H9 (cell line): ENCODE data around the gene DGLUCY. TPM values are rescaled to one million over a fixed set of nuclear protein-coding genes. Genes with fewer than 3 reads are reported as not detected.

Source experiments
- DNase-seq: peaks from one replicate; pipeline ENCODE4 v3.0.0-alpha.2; 2017
- H2AFZ ChIP-seq: one replicate; pipeline ENCODE4 v1.6.1; 2013; ENCODE audit warnings: mild to moderate bottlenecking, low read length, control low read depth, moderate library complexity
- H2AK5ac ChIP-seq: 2 replicates; pipeline ENCODE4 v1.6.1; 2013; ENCODE audit warnings: low read length, control low read depth, mixed read lengths; ENCODE audit not compliant: insufficient read length
- H2BK120ac ChIP-seq: one replicate; pipeline ENCODE4 v1.6.1; 2013; ENCODE audit warnings: low read depth, mild to moderate bottlenecking, low read length, control low read depth, inconsistent platforms; ENCODE audit not compliant: poor library complexity, severe bottlenecking
- H2BK12ac ChIP-seq: 2 replicates; pipeline ENCODE4 v1.6.1; 2013; ENCODE audit warnings: low read length, control low read depth, mixed read lengths, low read depth; ENCODE audit not compliant: insufficient read length
- H2BK15ac ChIP-seq: 2 replicates; pipeline ENCODE4 v1.6.1; 2013; ENCODE audit warnings: low read depth, low read length, control low read depth
- H2BK20ac ChIP-seq: one replicate; pipeline ENCODE4 v1.6.1; 2013; ENCODE audit warnings: low read depth, mild to moderate bottlenecking, low read length, control low read depth, inconsistent platforms; ENCODE audit not compliant: poor library complexity, severe bottlenecking
- H2BK5ac ChIP-seq: 2 replicates; pipeline ENCODE4 v1.6.1; 2013; ENCODE audit warnings: low read length, control low read depth, mixed read lengths; ENCODE audit not compliant: insufficient read length
- H3K14ac ChIP-seq: 2 replicates; pipeline ENCODE4 v1.6.1; 2013; ENCODE audit warnings: low read length, control low read depth; ENCODE audit not compliant: insufficient read depth
- H3K18ac ChIP-seq: 2 replicates; pipeline ENCODE4 v1.6.1; 2013; ENCODE audit warnings: low read depth, mild to moderate bottlenecking, mixed read lengths, low read length, control low read depth; ENCODE audit not compliant: insufficient read length
- H3K23ac ChIP-seq: 2 replicates; pipeline ENCODE4 v1.6.1; 2013; ENCODE audit warnings: low read length, control low read depth, mixed read lengths, low read depth; ENCODE audit not compliant: insufficient read length
- H3K23me2 ChIP-seq: 2 replicates; pipeline ENCODE4 v1.6.1; 2013; ENCODE audit warnings: low read depth, mild to moderate bottlenecking, mixed read lengths, low read length, control low read depth; ENCODE audit not compliant: insufficient read length, poor library complexity, severe bottlenecking
- H3K27ac ChIP-seq: 2 replicates; pipeline ENCODE4 v1.5.1; 2013; ENCODE audit warnings: low read length, control low read depth, mixed read lengths, low read depth; ENCODE audit not compliant: insufficient read length
- H3K27me3 ChIP-seq: 2 replicates; pipeline ENCODE4 v1.6.1; 2013; ENCODE audit warnings: low read length, control low read depth, inconsistent platforms; ENCODE audit not compliant: insufficient read depth
- H3K4ac ChIP-seq: 2 replicates; pipeline ENCODE4 v1.6.1; 2013; ENCODE audit warnings: low read depth, mild to moderate bottlenecking, control low read depth, inconsistent platforms, low read length, moderate library complexity
- H3K4me1 ChIP-seq: 2 replicates; pipeline ENCODE4 v1.6.1; 2013; ENCODE audit warnings: low read length, control low read depth, inconsistent platforms; ENCODE audit not compliant: insufficient read depth
- H3K4me2 ChIP-seq: 2 replicates; pipeline ENCODE4 v1.6.1; 2013; ENCODE audit warnings: low read length, control low read depth, mixed read lengths; ENCODE audit not compliant: insufficient read length, insufficient read depth
- H3K56ac ChIP-seq: 2 replicates; pipeline ENCODE4 v1.6.1; 2013; ENCODE audit warnings: low read depth, mild to moderate bottlenecking, mixed read lengths, low read length, control low read depth; ENCODE audit not compliant: insufficient read length
- H3K79me1 ChIP-seq: 2 replicates; pipeline ENCODE4 v1.6.1; 2013; ENCODE audit warnings: low read depth, mild to moderate bottlenecking, moderate library complexity, low read length, control low read depth, inconsistent platforms; ENCODE audit not compliant: insufficient read depth, poor library complexity, severe bottlenecking
- H3K79me2 ChIP-seq: 2 replicates; pipeline ENCODE4 v1.6.1; 2013; ENCODE audit warnings: low read length, control low read depth, inconsistent platforms; ENCODE audit not compliant: insufficient read depth
- H3K9ac ChIP-seq: 2 replicates; pipeline ENCODE4 v1.6.1; 2013; ENCODE audit warnings: low read length, control low read depth, mixed read lengths; ENCODE audit not compliant: insufficient read length; ENCODE audit errors: extremely low read depth
- H3K9me3 ChIP-seq: one replicate; pipeline ENCODE4 v1.6.1; 2013; ENCODE audit warnings: low read depth, low read length, inconsistent platforms; ENCODE audit not compliant: control insufficient read depth
- H3T11ph ChIP-seq: one replicate; pipeline ENCODE4 v1.6.1; 2013; ENCODE audit warnings: mild to moderate bottlenecking, low read length, control low read depth, inconsistent platforms
- H4K20me1 ChIP-seq: one replicate; pipeline ENCODE4 v1.6.1; 2013; ENCODE audit not compliant: control insufficient read depth, insufficient read length, insufficient read depth
- H4K5ac ChIP-seq: 2 replicates; pipeline ENCODE4 v1.6.1; 2013; ENCODE audit warnings: low read depth, mild to moderate bottlenecking, mixed read lengths, low read length, control low read depth; ENCODE audit not compliant: insufficient read length
- H4K8ac ChIP-seq: replicated peaks from 2 replicates; pipeline ENCODE4 v1.6.1; 2013; ENCODE audit warnings: low read length, control low read depth, mixed read lengths, low read depth; ENCODE audit not compliant: insufficient read length
- H4K91ac ChIP-seq: 2 replicates; pipeline ENCODE4 v1.6.1; 2013; ENCODE audit warnings: low read depth, mild to moderate bottlenecking, moderate library complexity, mixed read lengths, low read length, control low read depth; ENCODE audit not compliant: insufficient read length
- H3K27ac Mint-ChIP-seq, 3 experiments: 2 replicates in 2 of 3; 3 replicates in 1 of 3; pipeline ENCODE4 v1.8.0; 2020 to 2021; ENCODE audit warnings: mixed read lengths in 3 of 3, mild to moderate bottlenecking in 1 of 3, moderate library complexity in 1 of 3
- H3K27me3 Mint-ChIP-seq: 2 replicates; pipeline ENCODE4 v1.8.0; 2021; ENCODE audit warnings: low read depth, mild to moderate bottlenecking, moderate library complexity, mixed read lengths
- H3K36me3 Mint-ChIP-seq, 3 experiments: 2 replicates in 2 of 3; 3 replicates in 1 of 3; pipeline ENCODE4 v1.8.0; 2020 to 2021; ENCODE audit warnings: low read depth in 3 of 3, mixed read lengths in 3 of 3; ENCODE audit not compliant: insufficient read depth in 1 of 3
- H3K4me1 Mint-ChIP-seq, 2 experiments: 2 replicates each; pipeline ENCODE4 v1.8.0; 2020; ENCODE audit warnings: mixed read lengths in 2 of 2
- H3K4me3 Mint-ChIP-seq, 2 experiments: 2 replicates in 1 of 2; 3 replicates in 1 of 2; pipeline ENCODE4 v1.8.0; 2020 to 2021; ENCODE audit warnings: mild to moderate bottlenecking in 2 of 2, mixed read lengths in 2 of 2, moderate library complexity in 1 of 2
- H3K9me3 Mint-ChIP-seq, 2 experiments: 2 replicates in 1 of 2; 3 replicates in 1 of 2; pipeline ENCODE4 v1.8.0; 2020; ENCODE audit warnings: mild to moderate bottlenecking in 2 of 2, mixed read lengths in 2 of 2, moderate library complexity in 1 of 2
- CTCF ChIP-seq: fragments of 200-600 bp; sonication (generic); conservative IDR thresholded peaks from 3 replicates; pipeline ENCODE4 v1.8.0; 2021; ENCODE audit warnings: antibody characterized with exemption, mild to moderate bottlenecking
- WGBS: extraction: QIAGEN DNeasy Blood & Tissue Kit; methylation state at CpG from one replicate; pipeline ENCODE4 v1.1.7; 2013; ENCODE audit warnings: missing lambda C conversion rate, low lambda C conversion rate, mixed read lengths; ENCODE audit not compliant: insufficient read length; ENCODE audit errors: extremely low coverage; 5-methylcytosine and 5-hydroxymethylcytosine counted together
- total RNA-seq: library from RNA; stranded (reverse); gene quantifications from 2 replicates; pipeline ENCODE4 v1.2.1, GENCODE V29; 2021

The DGLUCY gene
- total RNA-seq, 1 experiment from 2014 or later: 29.6 TPM

DNA sequence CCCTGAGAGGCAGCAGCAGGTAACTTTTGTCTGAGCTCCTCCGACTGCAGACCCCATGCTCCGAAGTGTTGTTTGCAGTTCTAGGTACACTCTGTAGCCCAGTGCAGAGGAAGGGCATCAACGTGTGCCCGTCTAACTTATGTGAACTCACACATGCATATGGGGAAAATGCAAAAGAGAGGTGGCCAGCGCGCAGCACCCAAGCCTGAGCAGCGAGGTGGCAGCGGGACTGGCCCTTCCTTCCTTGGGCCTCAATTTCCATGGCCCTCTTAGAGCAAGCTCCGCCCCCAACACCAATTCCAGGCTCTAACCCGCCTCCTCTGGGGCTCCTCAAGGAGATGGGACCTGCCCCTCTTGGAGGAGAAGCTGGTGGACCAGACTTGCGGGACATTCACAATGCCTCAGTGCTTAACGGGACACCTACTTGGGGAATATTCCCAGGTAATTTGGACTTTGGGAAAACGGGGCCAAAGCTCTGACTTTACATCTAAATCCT, 102.9 kb downstream of the DGLUCY start:
- no peaks in the 10 kb centered on the region for H3K27me3 ChIP-seq
- H4K20me1 ChIP-seq: no peaks in the 10 kb centered on the region
- H2AK5ac ChIP-seq: no peak overlapping the region
- H3K79me2 ChIP-seq: no peaks in the 10 kb centered on the region
- H3K4me1 Mint-ChIP-seq: peaks cover 0 to 5% of the 10 kb centered on the region in 2 experiments; a peak in 1 of 4 replicates
- no peak overlapping the region for H4K5ac ChIP-seq
- WGBS: no CpG with 5 or more reads among the region's 13 CpGs
- H3K27me3 Mint-ChIP-seq: no peaks in the 10 kb centered on the region; the same call in none of the 2 replicates
- no peak overlapping the region for H2BK15ac ChIP-seq
- no peak overlapping the region for H2BK20ac ChIP-seq
- no peak overlapping the region for H3K56ac ChIP-seq
- no peak overlapping the region for H3K4me3 Mint-ChIP-seq
- H3K4ac ChIP-seq: no peak overlapping the region
- no peak for DNase-seq
- no peak for TF ChIP-seq CTCF
- H4K91ac ChIP-seq: no peak overlapping the region
- H4K8ac ChIP-seq: peak overlapping the region; percentile 39
- H3K18ac ChIP-seq: no peak overlapping the region
- no peaks in the 10 kb centered on the region for H3K23me2 ChIP-seq
- no peaks in the 10 kb centered on the region for H3K9me3 ChIP-seq
- no peak overlapping the region for H3T11ph ChIP-seq
- no peaks in the 10 kb centered on the region for H3K9me3 Mint-ChIP-seq
- H2BK5ac ChIP-seq: no peak overlapping the region
- no peak overlapping the region for H2BK120ac ChIP-seq
- no peak overlapping the region for H2AFZ ChIP-seq
- H3K23ac ChIP-seq: no peak overlapping the region
- no peak overlapping the region for H3K27ac ChIP-seq
- peaks cover 0 to 33% (median 12%) of the 10 kb centered on the region in 3 experiments; a peak in 6 of 7 replicates for H3K36me3 Mint-ChIP-seq
- H2BK12ac ChIP-seq: no peak overlapping the region
- no peaks in the 10 kb centered on the region for H3K79me1 ChIP-seq
- no peak overlapping the region for H3K9ac ChIP-seq
- no peak overlapping the region for H3K4me2 ChIP-seq
- H3K27ac Mint-ChIP-seq: no peak overlapping the region; a peak in 2 of 7 replicates
- no peaks in the 10 kb centered on the region for H3K4me1 ChIP-seq
- no peak overlapping the region for H3K14ac ChIP-seq
